HEK293 (cell line): ENCODE results near the gene EFHD1.

Experiments
- CTCF ChIA-PET: fragments of 350-600 bp; formaldehyde crosslinking; extraction: SDS; loops from one replicate; lab custom pipeline; 2021; ENCODE audit warnings: antibody characterized with exemption; lab: Yijun Ruan, JAX
- POLR2A ChIA-PET: fragments of 300-600 bp; formaldehyde crosslinking; extraction: SDS; loops from one replicate; lab custom pipeline; 2020; ENCODE audit warnings: antibody characterized with exemption, inconsistent platforms; lab: Yijun Ruan, JAX
- H3K27ac ChIP-seq: fragments of 200-500 bp; sonication (Bioruptor generic); 2 replicates; pipeline ENCODE4 v1.5.1; 2014; ENCODE audit warnings: low read depth, low read length, control low read depth, inconsistent platforms; ENCODE audit errors: extremely low read depth
- H3K36me3 ChIP-seq, 2 experiments: fragments of 200-500 bp in 1 of 2; sonication (Bioruptor generic) in 1 of 2; 1 replicate in 1 of 2; 2 replicates in 1 of 2; pipeline ENCODE4 v1.5.1; 2014 to 2017; ENCODE audit warnings: inconsistent platforms in 2 of 2, low read length in 2 of 2; ENCODE audit not compliant: control insufficient read depth in 2 of 2, insufficient read depth in 1 of 2
- H3K4me1 ChIP-seq: fragments of 200-500 bp; sonication (Bioruptor generic); 2 replicates; pipeline ENCODE4 v1.5.1; 2014; ENCODE audit warnings: mild to moderate bottlenecking, low read length, inconsistent platforms; ENCODE audit not compliant: control insufficient read depth, insufficient read depth
- H3K4me3 ChIP-seq: 2 replicates; pipeline ENCODE4 v1.5.1; 2011; ENCODE audit warnings: low read depth, mild to moderate bottlenecking, control low read depth, low read length, moderate library complexity
- H3K9me3 ChIP-seq: fragments of 200-500 bp; sonication (Bioruptor generic); 2 replicates; pipeline ENCODE4 v1.5.1; 2014; ENCODE audit warnings: low read depth, low read length, inconsistent platforms; ENCODE audit not compliant: control insufficient read depth, insufficient read depth
- BCL11A ChIP-seq: fragments of 450-650 bp; formaldehyde crosslinking; IDR thresholded peaks from 2 replicates; pipeline ENCODE4 v1.5.1; 2016; ENCODE audit warnings: low read depth, missing biosample characterization, missing genetic modification characterization
- CTCF ChIP-seq: fragments of 450-650 bp; formaldehyde crosslinking; IDR thresholded peaks from 2 replicates; pipeline ENCODE4 v1.5.1; 2016; ENCODE audit warnings: missing biosample characterization, missing genetic modification characterization
- KLF10 ChIP-seq: fragments of 450-650 bp; IDR thresholded peaks from 2 replicates; pipeline ENCODE4 v1.5.1; 2018; ENCODE audit warnings: missing biosample characterization, mild to moderate bottlenecking, missing genetic modification characterization
- KLF16 ChIP-seq: fragments of 450-650 bp; formaldehyde crosslinking; IDR thresholded peaks from 2 replicates; pipeline ENCODE4 v1.5.1; 2017; ENCODE audit warnings: missing biosample characterization, missing genetic modification characterization
- OVOL3 ChIP-seq: fragments of 450-650 bp; formaldehyde crosslinking; IDR thresholded peaks from 2 replicates; pipeline ENCODE4 v1.5.1; 2016; ENCODE audit warnings: missing biosample characterization, missing genetic modification characterization
- PRDM4 ChIP-seq: fragments of 450-650 bp; formaldehyde crosslinking; IDR thresholded peaks from 2 replicates; pipeline ENCODE4 v1.5.1; 2017; ENCODE audit warnings: missing biosample characterization, missing genetic modification characterization
- YY2 ChIP-seq: fragments of 450-650 bp; formaldehyde crosslinking; IDR thresholded peaks from 2 replicates; pipeline ENCODE4 v1.5.1; 2016; ENCODE audit warnings: missing biosample characterization, missing genetic modification characterization
- ZBTB48 ChIP-seq: fragments of 450-650 bp; formaldehyde crosslinking; IDR thresholded peaks from 2 replicates; pipeline ENCODE4 v1.5.1; 2016; ENCODE audit warnings: missing biosample characterization, missing genetic modification characterization
- ZNF114 ChIP-seq: fragments of 450-650 bp; formaldehyde crosslinking; IDR thresholded peaks from 2 replicates; pipeline ENCODE4 v1.5.0; 2017; ENCODE audit warnings: missing biosample characterization, missing genetic modification characterization
- ZNF132 ChIP-seq: fragments of 450-650 bp; formaldehyde crosslinking; IDR thresholded peaks from 2 replicates; pipeline ENCODE4 v1.5.1; 2017; ENCODE audit warnings: missing biosample characterization, missing genetic modification characterization, borderline replicate concordance
- ZNF146 ChIP-seq: fragments of 450-650 bp; formaldehyde crosslinking; IDR thresholded peaks from 2 replicates; pipeline ENCODE4 v1.5.1; 2016; ENCODE audit warnings: missing biosample characterization, missing genetic modification characterization
- ZNF18 ChIP-seq: fragments of 450-650 bp; formaldehyde crosslinking; IDR thresholded peaks from 2 replicates; pipeline ENCODE4 v1.5.1; 2016; ENCODE audit warnings: missing biosample characterization, missing genetic modification characterization
- ZNF280D ChIP-seq: fragments of 450-650 bp; formaldehyde crosslinking; IDR thresholded peaks from 2 replicates; pipeline ENCODE4 v1.5.1; 2016; ENCODE audit warnings: missing biosample characterization, missing genetic modification characterization
- ZNF324 ChIP-seq: fragments of 450-650 bp; formaldehyde crosslinking; IDR thresholded peaks from 2 replicates; pipeline ENCODE4 v1.5.1; 2016; ENCODE audit warnings: missing biosample characterization, missing genetic modification characterization
- ZNF341 ChIP-seq: fragments of 450-650 bp; formaldehyde crosslinking; IDR thresholded peaks from 2 replicates; pipeline ENCODE4; 2016; ENCODE audit warnings: low read depth, missing biosample characterization, missing genetic modification characterization
- ZNF488 ChIP-seq: fragments of 450-650 bp; formaldehyde crosslinking; IDR thresholded peaks from 2 replicates; pipeline ENCODE4 v1.5.1; 2016; ENCODE audit warnings: missing biosample characterization, missing genetic modification characterization
- ZNF513 ChIP-seq: fragments of 450-650 bp; IDR thresholded peaks from 2 replicates; pipeline ENCODE4 v1.5.1; 2018; ENCODE audit warnings: missing biosample characterization, missing genetic modification characterization
- ZNF561 ChIP-seq: fragments of 450-650 bp; IDR thresholded peaks from 2 replicates; pipeline ENCODE4 v1.5.1; 2018; ENCODE audit warnings: missing biosample characterization, missing genetic modification characterization, borderline replicate concordance
- ZNF624 ChIP-seq: fragments of 450-650 bp; formaldehyde crosslinking; IDR thresholded peaks from 2 replicates; pipeline ENCODE4 v1.5.1; 2017; ENCODE audit warnings: missing biosample characterization, missing genetic modification characterization
- ZNF704 ChIP-seq: fragments of 450-650 bp; formaldehyde crosslinking; IDR thresholded peaks from 2 replicates; pipeline ENCODE4 v1.5.1; 2016; ENCODE audit warnings: missing biosample characterization, missing genetic modification characterization
- ZNF747 ChIP-seq: fragments of 450-650 bp; formaldehyde crosslinking; IDR thresholded peaks from 2 replicates; pipeline ENCODE4 v1.5.1; 2016; ENCODE audit warnings: missing biosample characterization, missing genetic modification characterization
- ZNF768 ChIP-seq: fragments of 450-650 bp; formaldehyde crosslinking; IDR thresholded peaks from 2 replicates; pipeline ENCODE4 v1.5.1; 2018; ENCODE audit warnings: missing biosample characterization, mild to moderate bottlenecking, missing genetic modification characterization
- ZNF791 ChIP-seq: fragments of 450-650 bp; formaldehyde crosslinking; IDR thresholded peaks from 2 replicates; pipeline ENCODE4 v1.5.1; 2016; ENCODE audit warnings: missing biosample characterization, missing genetic modification characterization
- ZSCAN18 ChIP-seq: fragments of 450-650 bp; formaldehyde crosslinking; IDR thresholded peaks from 2 replicates; pipeline ENCODE4 v1.5.1; 2016; ENCODE audit warnings: missing biosample characterization, missing genetic modification characterization

EFHD1 gene

GRCh38 chr2:232672588-232672987 lies 39.2 kb downstream of the EFHD1 start (continued):
- TF ChIP-seq ZNF18 (tag by site-specific recombination) (no peak), ZNF791 (tag by site-specific recombination) (no peak), ZBTB48 (peak; percentile 80), CTCF (tag by site-specific recombination) (no peak), ZNF747 (tag by site-specific recombination) (no peak), ZNF341 (tag by site-specific recombination) (peak; percentile 53; the same call in 1 of the 2 replicates), ZNF624 (tag by site-specific recombination) (no peak), PRDM4 (tag by site-specific recombination) (no peak), ZNF132 (tag by site-specific recombination) (no peak), BCL11A (tag by site-specific recombination) (no peak), ZNF561 (tag by site-specific recombination) (no peak), ZNF114 (tag by site-specific recombination) (no peak), ZNF704 (tag by site-specific recombination) (no peak), ZNF324 (no peak), ZNF280D (tag by site-specific recombination) (no peak), KLF10 (tag by site-specific recombination) (no peak)
- TF ChIP-seq, all 188 proteins: peak for 5

- Histone ChIP-seq H3K27ac (no peak overlapping the region), H3K4me1 (no peaks in the 10 kb centered on the region), H3K9me3 (no peaks in the 10 kb centered on the region), H3K4me3 (no peak overlapping the region), H3K36me3 (peaks cover 5 to 28% of the 10 kb centered on the region in 2 experiments; a peak in 2 of 3 replicates)
- ChIA-PET POLR2A (no interaction called here), CTCF (no interaction called here)
- TF ChIP-seq ZNF488 (no peak), ZSCAN18 (no peak), ZNF513 (tag by site-specific recombination) (no peak), ZNF146 (no peak), ZNF768 (tag by site-specific recombination) (no peak), OVOL3 (no peak), YY2 (tag by site-specific recombination) (no peak), KLF16 (no peak)
These were observed 41.1 kb downstream of the EFHD1 start for GRCh38 chr2:232674491-232674890.
